ENCODE results near the gene CNPPD1. TPM values are rescaled to one million over a fixed set of nuclear protein-coding genes. Genes with fewer than 3 reads are reported as not detected.

Gene CNPPD1
- total and polyA plus RNA-seq, 11 donors = 37.3 to 118 (median 57.2) TPM

GRCh38 chr2:219133976-219134375, 42.7 kb downstream of the CNPPD1 start:
- ATAC-seq = no peak
- Histone ChIP-seq H3K9me3 (no peaks in the 10 kb centered on the region), H3K27ac (no peak overlapping the region), H3K4me1 (peaks cover 0 to 3% (median 0%) of the 10 kb centered on the region in 12 donors), H3K27me3 (no peaks in the 10 kb centered on the region), H3K4me3 (no peak overlapping the region), H3K36me3 (peaks cover 0 to 15% (median 0%) of the 10 kb centered on the region in 9 donors)
- intact Hi-C loops (cut with DNase I) = no loop called here
- no peak for DNase-seq
- WGBS, 4 donors = 91 to 95% (median 93%) methylated on average over 4 of the region's 4 CpGs
- TF ChIP-seq POLR2A (IDR thresholded peaks at IDR 0.05) = no peak
- TF ChIP-seq CTCF (IDR thresholded peaks at IDR 0.05) = no peak

DNA sequence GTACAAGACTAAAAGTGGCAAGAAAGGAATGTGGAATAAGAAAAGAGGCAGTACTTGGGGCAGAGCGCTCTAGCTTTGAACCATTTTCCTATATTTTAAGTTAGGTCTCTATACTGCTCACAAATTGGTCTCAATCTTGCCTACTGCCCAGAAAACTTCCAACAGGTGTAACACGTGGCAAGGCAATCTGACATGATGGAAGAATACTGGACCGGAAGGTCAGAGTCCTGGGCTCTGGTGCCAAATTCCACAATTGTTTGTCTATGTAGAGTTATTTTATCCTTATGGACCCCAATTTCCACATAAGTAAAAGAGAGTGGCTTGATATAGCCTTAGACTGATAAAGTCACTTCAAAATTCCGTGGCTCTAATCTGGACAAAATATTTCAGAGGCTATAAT, 45.0 kb downstream of the CNPPD1 start:
- WGBS, 4 donors = 80 to 82% (median 82%) methylated on average over 4 of the region's 4 CpGs
- Histone ChIP-seq H3K36me3 (peaks cover 0 to 14% (median 0%) of the 10 kb centered on the region in 9 donors), H3K4me3 (no peak overlapping the region), H3K27ac (no peak overlapping the region), H3K4me1 (peaks cover 0 to 16% (median under 1%) of the 10 kb centered on the region in 12 donors), H3K27me3 (no peaks in the 10 kb centered on the region), H3K9me3 (no peaks in the 10 kb centered on the region)
- no peak for ATAC-seq
- intact Hi-C loops (cut with DNase I) = no loop called here
- TF ChIP-seq POLR2A (IDR thresholded peaks at IDR 0.05) (no peak), CTCF (IDR thresholded peaks at IDR 0.05) (no peak)
- DNase-seq = no peak

- TF ChIP-seq POLR2A (IDR thresholded peaks at IDR 0.05) (no peak), CTCF (IDR thresholded peaks at IDR 0.05) (no peak)
Observed at GRCh38 chr2:219131327-219131726, 45.4 kb downstream of the CNPPD1 start.

GRCh38 chr2:219129589-219129988, 47.1 kb downstream of the CNPPD1 start:
- TF ChIP-seq POLR2A (IDR thresholded peaks at IDR 0.05) (no peak), CTCF (IDR thresholded peaks at IDR 0.05) (no peak)
- no peak for ATAC-seq
- DNase-seq = no peak
- Histone ChIP-seq H3K27ac (no peak overlapping the region), H3K27me3 (no peaks in the 10 kb centered on the region), H3K36me3 (peaks cover 0 to 14% (median 0%) of the 10 kb centered on the region in 9 donors), H3K9me3 (no peaks in the 10 kb centered on the region), H3K4me3 (no peak overlapping the region), H3K4me1 (peaks cover 0 to 22% (median 7%) of the 10 kb centered on the region in 12 donors)
- intact Hi-C loops (cut with DNase I) = loop anchor here in 1 of 10 donors (10.0 kb wide), 1 partner anchor 255 kb away; no protein-coding TSS in a partner anchor
- WGBS, 4 donors = 90 to 97% (median 96%) methylated on average over 16 of the region's 16 CpGs

More at GRCh38 chr2:219131327-219131726, 45.4 kb downstream of the CNPPD1 start:
- H3K4me1 ChIP-seq = peaks cover 0 to 16% (median 2%) of the 10 kb centered on the region in 12 donors
- no peak for DNase-seq
- no peak overlapping the region for H3K27ac ChIP-seq
- H3K36me3 ChIP-seq = peaks cover 0 to 14% (median 0%) of the 10 kb centered on the region in 9 donors
- WGBS, 4 donors = 89 to 94% (median 90%) methylated on average over 3 of the region's 3 CpGs
- intact Hi-C loops (cut with DNase I) = no loop called here
- H3K4me3 ChIP-seq = no peak overlapping the region
- H3K27me3 ChIP-seq = no peaks in the 10 kb centered on the region
- H3K9me3 ChIP-seq = no peaks in the 10 kb centered on the region
- no peak for ATAC-seq

Measured in heart left ventricle (tissue), 16 donors.